Stomach (tissue), 4 donors: ENCODE measurements around the gene TXNL4A.

Experiments used
- POLR2A ChIP-seq, 4 donors: fragments of 450-650 bp; IDR thresholded peaks; one replicate each; pipeline ENCODE4 v1.6.1; 2016; ENCODE audit warnings: antibody characterized with exemption in 4 of 4, control low read depth in 2 of 4, mild to moderate bottlenecking in 1 of 4, moderate library complexity in 1 of 4
- TF ChIP-seq, protein P1 (sequence below), 7 experiments: fragments of 450-650 bp in 4 of 7; fragments of 200-600 bp in 3 of 7; sonication (generic) in 3 of 7; IDR thresholded peaks; one replicate each; pipeline ENCODE4 v1.5.1; 2016 to 2019; ENCODE audit warnings: antibody characterized with exemption in 7 of 7, control low read depth in 2 of 7, mild to moderate bottlenecking in 1 of 7

DNA sequence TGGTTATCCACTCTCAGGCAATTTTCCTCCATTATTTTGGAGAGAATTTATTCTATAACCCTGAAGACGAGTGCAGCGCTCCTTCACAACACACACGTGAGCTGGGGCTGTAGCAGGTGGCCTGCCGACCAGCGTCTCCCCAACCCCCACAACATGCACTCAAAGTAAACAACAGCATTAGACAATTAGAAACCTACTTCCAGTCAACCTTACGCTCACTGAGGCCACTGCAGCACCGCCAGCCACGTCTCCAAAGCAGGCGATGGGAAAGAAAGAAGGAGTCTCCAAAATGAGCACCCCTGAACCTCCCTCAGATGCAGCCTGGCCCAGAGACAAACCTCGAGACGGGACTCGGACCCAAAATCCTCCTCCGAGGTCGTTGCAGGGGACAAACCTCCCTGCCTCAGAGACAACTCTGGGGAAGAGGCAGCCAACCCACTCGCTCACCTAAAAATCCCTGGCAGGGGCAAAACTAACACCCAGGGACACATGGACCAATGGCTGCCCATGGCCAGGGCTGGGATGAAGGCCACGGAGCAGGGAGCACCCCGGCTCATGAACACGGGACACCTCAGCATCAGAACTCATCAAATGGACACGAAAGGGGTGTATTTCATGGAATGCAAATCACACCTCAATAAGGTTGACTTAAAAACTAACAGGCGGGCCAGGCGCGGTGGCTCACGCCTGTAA lies 39.5 kb downstream of the TXNL4A start:
- TF ChIP-seq, protein P1, sequence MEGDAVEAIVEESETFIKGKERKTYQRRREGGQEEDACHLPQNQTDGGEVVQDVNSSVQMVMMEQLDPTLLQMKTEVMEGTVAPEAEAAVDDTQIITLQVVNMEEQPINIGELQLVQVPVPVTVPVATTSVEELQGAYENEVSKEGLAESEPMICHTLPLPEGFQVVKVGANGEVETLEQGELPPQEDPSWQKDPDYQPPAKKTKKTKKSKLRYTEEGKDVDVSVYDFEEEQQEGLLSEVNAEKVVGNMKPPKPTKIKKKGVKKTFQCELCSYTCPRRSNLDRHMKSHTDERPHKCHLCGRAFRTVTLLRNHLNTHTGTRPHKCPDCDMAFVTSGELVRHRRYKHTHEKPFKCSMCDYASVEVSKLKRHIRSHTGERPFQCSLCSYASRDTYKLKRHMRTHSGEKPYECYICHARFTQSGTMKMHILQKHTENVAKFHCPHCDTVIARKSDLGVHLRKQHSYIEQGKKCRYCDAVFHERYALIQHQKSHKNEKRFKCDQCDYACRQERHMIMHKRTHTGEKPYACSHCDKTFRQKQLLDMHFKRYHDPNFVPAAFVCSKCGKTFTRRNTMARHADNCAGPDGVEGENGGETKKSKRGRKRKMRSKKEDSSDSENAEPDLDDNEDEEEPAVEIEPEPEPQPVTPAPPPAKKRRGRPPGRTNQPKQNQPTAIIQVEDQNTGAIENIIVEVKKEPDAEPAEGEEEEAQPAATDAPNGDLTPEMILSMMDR (IDR thresholded peaks at IDR 0.05) = no peak
- TF ChIP-seq POLR2A (IDR thresholded peaks at IDR 0.05) = no peak
